Measurements from ENCODE around the gene MRGPRG.

Gene MRGPRG

GRCh38 chr11:3225826-3226750 lies 7.5 kb upstream of the MRGPRG start:
- DNase-seq, result no peak

DNA sequence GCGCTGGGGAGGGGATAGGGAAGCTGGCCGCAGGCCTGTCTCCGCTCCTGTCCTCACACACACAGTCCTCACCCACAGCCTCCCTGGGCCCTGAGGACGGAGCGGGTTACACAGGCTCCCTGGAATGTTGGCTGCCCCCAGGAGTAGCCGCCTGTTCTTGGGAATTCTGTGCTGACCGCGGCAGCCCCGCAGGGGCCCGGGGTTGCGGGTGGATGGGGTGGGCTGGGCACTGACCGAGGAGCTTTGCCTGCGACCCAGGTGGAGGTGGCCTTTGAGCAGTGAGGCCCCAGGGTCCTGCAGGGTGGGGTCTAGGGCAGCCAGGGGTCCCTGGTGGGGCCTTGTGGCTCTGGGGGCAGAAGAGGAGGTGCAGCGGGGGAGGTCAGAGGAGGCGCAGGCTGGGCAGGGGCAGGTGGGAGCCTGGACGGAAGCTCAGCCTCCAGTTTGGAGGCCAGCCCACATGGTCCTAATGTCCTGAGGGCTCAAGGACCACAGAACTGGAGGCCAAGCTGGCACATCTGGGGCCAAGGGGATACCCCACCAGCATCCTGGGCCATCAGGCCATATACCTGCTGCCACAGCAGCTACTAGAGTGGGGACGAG lies 6.6 kb upstream of the MRGPRG start:
- no peak for DNase-seq

GRCh38 chr11:3224401-3225057 lies 5.9 kb upstream of the MRGPRG start:
- DNase-seq, result no peak

DNA sequence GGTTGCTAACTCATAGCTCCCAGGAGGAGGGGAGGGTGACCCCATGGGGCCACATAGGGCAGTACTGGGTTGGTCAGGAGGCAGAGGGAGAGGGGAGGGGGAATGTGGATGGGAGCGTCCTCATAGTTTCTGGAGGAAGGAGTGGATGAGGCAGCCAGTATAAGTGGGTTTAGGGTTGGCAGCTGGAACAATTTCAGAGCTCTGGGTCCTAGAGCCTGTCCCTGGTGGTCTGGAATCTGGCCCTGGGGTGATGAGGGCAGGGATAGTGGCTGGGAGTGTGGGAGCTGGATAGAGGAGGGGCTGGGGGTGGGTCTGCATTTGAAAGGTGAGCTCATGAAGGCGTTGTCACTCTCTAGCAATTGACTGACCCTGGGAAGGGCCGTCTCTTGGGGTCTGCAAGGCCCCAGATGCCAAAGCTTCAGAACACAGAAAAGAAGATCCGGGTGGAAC lies 5.3 kb upstream of the MRGPRG start:
- DNase-seq, result no peak

GRCh38 chr11:3222941-3223915 lies 4.6 kb upstream of the MRGPRG start:
- no peak for DNase-seq

DNA sequence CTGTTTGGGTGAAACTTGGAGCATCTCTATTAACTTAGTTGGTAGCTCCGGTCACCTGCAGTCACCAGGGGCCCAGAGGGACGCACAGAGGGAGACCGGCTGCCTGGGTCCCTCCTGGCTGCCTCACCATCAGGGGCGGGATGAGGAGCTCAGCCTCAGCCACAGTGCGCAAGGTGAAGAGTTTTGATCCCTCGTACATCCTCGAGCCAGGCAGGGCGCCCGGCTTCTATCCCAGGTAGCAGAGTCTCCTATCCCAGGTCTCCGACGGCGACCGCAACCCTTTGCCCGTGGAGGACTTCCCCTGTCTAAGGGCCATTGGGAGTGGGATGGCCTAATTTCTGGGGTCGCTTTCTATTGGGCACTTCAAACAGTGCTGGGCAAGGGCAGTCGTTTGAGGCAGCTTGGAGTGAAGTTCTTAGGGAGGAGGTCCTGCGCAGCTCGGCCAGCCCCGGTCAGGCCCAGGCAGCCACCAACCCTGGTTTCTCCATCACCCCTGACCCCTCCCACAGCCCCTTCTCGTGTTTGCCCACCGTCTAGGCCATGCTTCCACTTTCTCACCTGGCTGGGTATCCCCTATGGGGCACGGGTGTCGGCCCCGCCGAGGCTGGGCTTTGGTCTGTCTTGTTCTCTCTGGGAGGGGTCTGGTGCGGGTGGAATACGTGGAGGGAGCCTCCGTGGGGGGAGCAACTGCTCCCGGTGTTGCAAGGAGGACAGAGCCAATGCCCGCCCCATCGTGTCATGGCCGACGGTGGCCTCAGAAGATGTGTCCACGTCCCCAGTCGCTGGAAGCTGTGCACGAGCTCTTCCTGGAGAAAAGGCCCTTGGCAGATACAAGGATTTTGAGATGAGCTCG lies 3.6 kb upstream of the MRGPRG start:
- no peak for DNase-seq

GRCh38 chr11:3221408-3222002 lies 2.9 kb upstream of the MRGPRG start:
- DNase-seq, result no peak

DNA sequence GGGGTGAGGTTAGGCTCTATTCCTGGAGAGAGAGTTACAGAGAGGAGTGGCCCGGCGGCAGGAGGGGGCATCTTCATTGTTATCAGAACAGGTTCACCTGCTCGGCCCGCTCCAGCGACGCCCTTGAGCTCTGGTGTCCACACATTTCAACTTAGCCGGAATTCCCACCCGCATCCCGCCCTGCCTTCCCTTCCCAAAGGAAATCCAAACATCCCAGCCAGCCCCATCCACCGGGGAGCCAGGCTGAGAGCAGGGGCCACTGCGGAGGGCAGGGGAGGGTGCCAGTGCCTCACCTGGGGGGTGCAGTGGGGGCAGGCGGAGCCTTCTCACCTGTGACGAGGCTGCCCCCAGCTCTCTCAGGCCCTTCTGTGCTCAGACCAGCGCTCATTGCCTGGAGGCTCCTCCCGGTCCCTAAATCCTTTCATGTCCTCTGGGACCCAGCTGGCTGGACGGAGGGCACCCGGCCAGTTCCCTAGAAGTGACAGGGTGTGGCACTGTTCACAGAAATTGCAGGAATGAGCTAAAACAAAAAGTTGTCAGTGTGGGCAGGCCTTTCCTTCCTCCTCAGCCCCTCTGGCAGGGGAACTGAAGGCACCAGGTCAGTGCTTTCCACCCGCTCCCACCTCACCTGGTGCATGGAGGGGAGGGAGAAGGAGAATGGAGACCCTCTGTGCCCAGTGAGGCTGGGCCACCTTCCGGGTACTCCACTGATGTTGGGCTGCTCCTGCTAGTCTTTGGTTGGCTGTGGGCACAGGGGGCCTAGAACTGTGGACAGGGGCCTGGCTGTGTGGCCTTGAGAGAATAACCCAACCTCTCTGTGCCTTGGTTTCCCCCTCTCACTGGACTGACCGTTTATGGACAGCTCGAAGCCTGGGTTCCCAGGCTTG lies 2.2 kb upstream of the MRGPRG start:
- DNase-seq, result no peak

DNA sequence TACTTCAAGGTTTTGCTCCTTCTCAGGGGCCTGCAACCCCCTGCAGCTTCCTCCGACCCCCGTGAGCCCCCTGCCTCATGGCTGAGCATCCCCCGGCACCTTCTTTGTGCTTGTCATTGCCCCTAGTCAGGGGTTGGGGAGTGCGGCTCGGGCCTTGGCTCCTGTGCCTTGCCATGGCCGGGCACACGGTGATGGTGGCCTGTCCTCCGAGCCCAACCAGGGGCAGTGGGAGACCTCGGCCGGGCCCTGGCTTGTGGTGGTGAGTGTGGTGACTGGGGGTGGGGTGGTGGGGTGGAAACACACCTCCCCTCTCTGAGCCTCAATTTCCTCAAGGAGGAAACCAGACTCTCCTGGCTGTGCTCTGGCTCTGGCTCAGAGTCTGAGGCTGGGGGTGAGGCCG lies 1.5 kb upstream of the MRGPRG start:
- DNase-seq, result no peak

DNA sequence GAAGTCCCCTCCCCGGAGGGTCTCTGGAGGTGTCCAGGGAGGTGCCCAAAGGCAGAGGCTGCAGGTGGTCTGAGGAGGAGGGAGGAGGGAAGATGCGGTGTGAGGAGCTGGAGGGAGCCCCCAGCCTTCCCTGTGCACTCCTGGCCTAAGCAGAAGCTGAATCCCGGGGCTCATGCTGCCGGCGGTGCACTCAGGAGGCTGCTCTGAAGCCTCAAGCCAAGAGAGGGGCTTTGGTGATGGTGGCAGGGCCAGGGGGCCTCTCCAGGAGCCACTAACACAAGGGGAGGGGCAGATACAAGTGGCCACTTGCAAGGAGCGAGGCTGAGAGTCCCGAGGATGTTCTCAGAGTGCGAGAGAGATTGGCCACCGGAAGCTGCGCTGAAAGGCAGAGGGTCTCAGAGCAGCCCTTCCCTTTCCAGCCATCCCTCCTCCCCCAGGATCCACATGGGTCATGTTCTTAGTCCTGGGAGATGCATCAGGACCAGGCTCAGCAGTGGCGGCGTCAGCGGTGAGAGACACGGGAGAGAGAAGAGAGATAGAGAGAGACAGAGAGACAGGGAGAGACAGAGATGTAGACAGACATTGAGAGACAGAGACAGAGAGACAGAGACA lies 774 bp upstream of the MRGPRG start:
- DNase-seq, result no peak

DNA sequence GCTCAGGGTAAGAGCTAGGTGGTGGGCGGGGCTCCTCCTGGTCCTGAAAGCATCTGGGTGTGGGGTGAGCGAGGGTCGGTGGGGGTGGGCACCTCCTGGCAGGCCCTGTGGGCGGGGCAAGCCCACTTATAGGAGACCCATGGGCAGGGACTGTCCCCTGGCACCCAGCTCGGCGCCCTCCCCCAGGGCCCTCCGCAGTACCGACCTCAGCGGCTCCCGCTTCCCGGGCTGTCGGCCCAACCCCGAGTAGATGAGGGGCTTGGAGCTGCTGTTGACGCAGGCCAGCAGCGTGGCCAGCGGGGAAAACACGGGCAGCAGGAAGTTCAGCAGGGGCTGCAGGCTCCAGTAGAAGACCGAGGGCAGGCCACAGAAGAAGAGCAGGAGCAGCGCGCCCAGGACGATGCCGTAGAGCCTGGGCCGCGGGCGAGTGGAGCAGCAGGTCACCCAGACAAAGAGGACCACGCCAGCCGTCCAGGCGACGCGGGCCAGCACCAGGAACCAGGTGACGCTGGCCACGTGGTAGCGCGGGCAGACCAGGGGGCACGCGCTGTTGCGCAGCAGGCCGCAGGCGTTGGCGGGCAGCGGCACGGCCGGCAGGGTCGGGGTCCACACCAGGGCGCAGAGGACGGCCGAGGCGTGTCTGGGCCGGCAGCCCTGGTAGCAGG lies 663 bp downstream of the MRGPRG start:
- DNase-seq, result no peak

- DNase-seq, result no peak
Measured at GRCh38 chr11:3216027-3216525, 2.5 kb downstream of the MRGPRG start.

GRCh38 chr11:3215346-3216026 lies 3.1 kb downstream of the MRGPRG start:
- no peak for DNase-seq

DNA sequence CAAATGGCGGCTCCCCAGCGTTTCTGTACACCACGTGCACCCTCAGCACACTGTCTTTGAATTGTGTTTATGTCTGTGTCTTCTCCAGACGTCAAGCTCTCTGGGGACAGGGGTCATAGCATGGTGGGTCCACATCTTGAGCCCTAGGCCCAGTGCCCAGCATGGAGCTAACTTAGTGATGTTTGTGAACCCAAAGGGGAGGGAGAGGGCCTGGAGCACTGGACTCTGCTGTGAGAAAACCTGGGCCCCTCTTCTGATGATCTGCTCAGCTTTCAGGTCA lies 4.3 kb downstream of the MRGPRG start:
- no peak for DNase-seq

DNA sequence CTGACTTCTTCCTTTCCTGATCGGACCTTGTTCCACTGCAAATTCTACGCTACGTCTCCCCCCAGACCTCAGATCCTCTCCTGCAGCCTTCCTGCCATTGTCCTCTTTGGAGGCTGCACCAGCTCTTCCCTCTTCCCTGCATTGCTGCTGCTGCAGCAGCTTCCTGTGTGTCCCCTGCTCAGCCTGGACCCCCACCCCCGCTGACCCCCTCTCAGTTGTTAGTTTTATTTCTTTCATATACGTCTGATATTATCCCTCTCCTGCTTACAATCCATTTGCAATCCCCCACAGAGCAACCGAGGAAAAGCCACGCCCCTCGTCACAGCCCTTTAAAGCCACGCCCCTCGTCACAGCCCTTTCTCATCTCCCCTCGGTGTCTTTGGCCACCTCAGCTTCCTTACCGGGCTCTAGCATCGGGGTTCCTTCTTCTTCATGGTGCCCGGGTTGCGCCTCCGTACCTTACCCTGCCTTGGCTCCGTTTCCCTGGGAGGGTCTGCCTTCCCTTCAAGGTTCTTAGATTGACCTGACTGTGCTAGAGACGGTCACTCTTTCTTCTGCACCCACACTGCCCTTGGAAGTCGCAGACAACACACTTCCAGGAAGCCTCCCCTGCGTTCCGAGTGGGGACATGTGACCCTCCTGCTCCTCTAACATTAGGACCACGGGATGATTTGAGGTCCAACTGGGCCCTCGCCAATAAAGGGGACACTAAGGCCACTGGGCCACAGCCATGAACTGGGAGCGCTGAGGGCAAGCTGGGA lies 4.8 kb downstream of the MRGPRG start:
- no peak for DNase-seq

- DNase-seq, result no peak
Measured at GRCh38 chr11:3208272-3208671, 10.3 kb downstream of the MRGPRG start.

DNA sequence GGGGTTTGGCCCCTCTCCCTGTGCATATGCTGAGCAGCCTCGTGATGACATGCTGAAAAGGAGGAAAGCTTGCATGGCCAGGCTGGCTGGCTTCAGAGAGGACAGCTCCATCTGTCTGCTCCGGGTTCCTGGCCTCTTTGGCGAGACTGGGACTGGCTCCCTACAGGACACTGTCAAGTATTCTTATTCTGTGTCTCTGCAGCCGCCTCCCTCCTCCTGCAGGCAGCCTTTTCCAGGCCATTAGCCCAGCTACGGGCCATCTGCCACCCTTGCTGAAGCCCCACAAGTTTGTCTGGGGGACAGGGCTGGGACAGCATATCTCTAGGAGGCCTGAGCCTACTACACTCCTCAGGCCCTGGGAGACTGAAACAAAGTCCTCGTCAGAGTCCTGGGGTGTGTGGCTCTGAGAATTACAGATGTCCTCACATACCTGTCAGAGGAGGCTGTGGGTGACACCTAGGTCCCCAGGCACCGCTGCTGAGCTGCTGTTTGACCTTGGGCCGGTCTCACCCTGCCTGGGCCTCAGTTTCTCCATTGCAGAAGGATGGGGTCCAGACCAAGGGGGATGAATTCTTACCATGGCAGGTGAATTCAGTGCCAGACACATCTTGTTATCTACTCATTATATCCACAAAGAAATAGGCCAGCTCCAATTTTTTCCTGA lies 11.0 kb downstream of the MRGPRG start:
- no peak for DNase-seq

GRCh38 chr11:3206922-3207204 lies 11.8 kb downstream of the MRGPRG start:
- no peak for DNase-seq
